Activated naive CD4-positive, alpha-beta T cell treated with Interleukin-2 at 50 U/mL for 16 hours (primary cell): ENCODE measurements around the gene HMBS.
"Not testable (repeated sequence)": the region's sequence is repeated elsewhere in the genome, so short reads cannot be mapped to it uniquely, and the experiment has no call there.

Source experiments
- DNase-seq: peaks from one replicate; pipeline ENCODE4 v3.0.0-alpha.2; 2020

Gene HMBS

GRCh38 chr11:119121811-119122124 is 37.1 kb downstream of the HMBS start:
- DNase-seq: no peak

GRCh38 chr11:119125821-119126220 is 41.1 kb downstream of the HMBS start:
- DNase-seq: no peak

GRCh38 chr11:119126675-119127268 is 42.1 kb downstream of the HMBS start:
- DNase-seq: no peak

- DNase-seq: no peak
Measured at GRCh38 chr11:119130662-119131061, 46.0 kb downstream of the HMBS start.

- DNase-seq: no peak
Measured at GRCh38 chr11:119134389-119134978, 49.8 kb downstream of the HMBS start.

GRCh38 chr11:119139276-119139675 is 54.6 kb downstream of the HMBS start:
- DNase-seq: not testable (repeated sequence)
